GM12891 (cell line): Measurements from ENCODE around the gene CFL1.

Experiments used
- PAX5 ChIP-seq: IDR thresholded peaks from 2 replicates; pipeline ENCODE4 v1.6.1; 2011; ENCODE audit warnings: low read length, moderate library complexity, mild to moderate bottlenecking; ENCODE audit not compliant: insufficient read depth, severe bottlenecking
- POLR2A ChIP-seq: IDR thresholded peaks from 2 replicates; pipeline ENCODE4 v1.6.1; 2011; ENCODE audit warnings: low read depth, low read length, control low read depth
- POLR2AphosphoS5 ChIP-seq: IDR thresholded peaks from 2 replicates; pipeline ENCODE4 v1.6.1; 2011; ENCODE audit warnings: low read depth, low read length, control low read depth
- POU2F2 ChIP-seq: IDR thresholded peaks from 2 replicates; pipeline ENCODE4 v1.6.1; 2011; ENCODE audit warnings: low read depth, mild to moderate bottlenecking, control low read depth, low read length, moderate library complexity
- SPI1 ChIP-seq: IDR thresholded peaks from 2 replicates; pipeline ENCODE4 v1.6.1; 2011; ENCODE audit warnings: low read depth, low read length, control low read depth
- TAF1 ChIP-seq: IDR thresholded peaks from 2 replicates; pipeline ENCODE4 v1.6.1; 2011; ENCODE audit warnings: low read depth, low read length, control low read depth

- TF ChIP-seq TAF1 (no peak), POLR2A (no peak), POLR2AphosphoS5 (no peak), SPI1 (no peak), POU2F2 (no peak), PAX5 (no peak)
Observed at GRCh38 chr11:65903715-65904114, 45.7 kb upstream of the CFL1 start.
